Esophagus squamous epithelium (tissue), 4 donors: ENCODE measurements around the gene WNK2.

ENCODE experiments used
- CTCF ChIP-seq, 6 experiments: fragments of 450-650 bp in 4 of 6; fragments of 200-600 bp in 2 of 6; sonication (generic) in 2 of 6; IDR thresholded peaks; one replicate each; pipeline ENCODE4 v1.5.1; 2016 to 2019; ENCODE audit warnings: antibody characterized with exemption in 6 of 6, mild to moderate bottlenecking in 4 of 6, moderate library complexity in 4 of 6
- POLR2A ChIP-seq, 4 donors: fragments of 450-650 bp; IDR thresholded peaks; one replicate each; pipeline ENCODE4 v1.6.1; 2017; ENCODE audit warnings: antibody characterized with exemption in 4 of 4, mild to moderate bottlenecking in 4 of 4, moderate library complexity in 3 of 4

- TF ChIP-seq CTCF (IDR thresholded peaks at IDR 0.05) (no peak), POLR2A (IDR thresholded peaks at IDR 0.05) (no peak)
Observed at GRCh38 chr9:93156475-93157008, 27.4 kb upstream of the WNK2 start.
